ENCODE measurements around the gene LKAAEAR1.
A peak's percentile ranks its signal among the peaks of the same experiment; 100 is the strongest.

LKAAEAR1 gene

DNA sequence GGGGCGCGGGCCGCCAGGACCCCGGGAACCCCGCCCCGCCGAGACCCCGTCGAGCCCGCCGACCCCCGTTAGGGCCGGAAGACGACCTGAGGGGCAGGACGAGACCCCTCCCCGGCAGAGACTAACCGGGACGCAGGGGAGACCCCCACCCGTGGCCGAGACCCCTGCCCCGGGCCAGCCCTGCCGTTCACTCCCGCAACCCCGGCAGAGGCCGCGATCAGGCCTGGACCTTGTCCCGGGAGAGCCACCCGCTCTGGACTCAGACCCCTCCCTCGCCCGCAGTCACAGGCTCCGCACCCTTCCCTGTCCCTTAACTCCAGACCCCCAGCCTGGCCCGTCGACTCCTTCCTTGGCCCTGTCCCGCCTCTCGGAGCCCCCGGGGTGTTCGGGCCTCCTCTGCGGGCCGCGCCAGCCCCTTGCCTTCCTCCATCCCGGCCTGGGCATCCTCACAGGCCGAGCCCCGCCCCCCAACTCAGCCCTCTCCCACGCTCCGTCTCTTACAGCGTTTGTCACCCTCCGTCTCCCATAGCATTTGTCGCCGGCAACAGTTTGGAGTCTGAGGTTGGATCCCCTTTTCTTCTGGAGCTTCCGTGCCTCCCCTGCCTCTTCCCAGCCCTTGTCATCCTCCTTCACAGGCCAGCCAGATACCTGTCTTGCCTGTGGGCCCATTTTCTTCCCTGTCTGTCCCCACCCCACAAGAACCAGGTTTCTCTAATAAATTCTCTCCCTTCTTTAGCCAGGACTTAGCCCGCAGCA is 20.6 kb downstream of the LKAAEAR1 start:
- DNase-seq, result no peak

DNA sequence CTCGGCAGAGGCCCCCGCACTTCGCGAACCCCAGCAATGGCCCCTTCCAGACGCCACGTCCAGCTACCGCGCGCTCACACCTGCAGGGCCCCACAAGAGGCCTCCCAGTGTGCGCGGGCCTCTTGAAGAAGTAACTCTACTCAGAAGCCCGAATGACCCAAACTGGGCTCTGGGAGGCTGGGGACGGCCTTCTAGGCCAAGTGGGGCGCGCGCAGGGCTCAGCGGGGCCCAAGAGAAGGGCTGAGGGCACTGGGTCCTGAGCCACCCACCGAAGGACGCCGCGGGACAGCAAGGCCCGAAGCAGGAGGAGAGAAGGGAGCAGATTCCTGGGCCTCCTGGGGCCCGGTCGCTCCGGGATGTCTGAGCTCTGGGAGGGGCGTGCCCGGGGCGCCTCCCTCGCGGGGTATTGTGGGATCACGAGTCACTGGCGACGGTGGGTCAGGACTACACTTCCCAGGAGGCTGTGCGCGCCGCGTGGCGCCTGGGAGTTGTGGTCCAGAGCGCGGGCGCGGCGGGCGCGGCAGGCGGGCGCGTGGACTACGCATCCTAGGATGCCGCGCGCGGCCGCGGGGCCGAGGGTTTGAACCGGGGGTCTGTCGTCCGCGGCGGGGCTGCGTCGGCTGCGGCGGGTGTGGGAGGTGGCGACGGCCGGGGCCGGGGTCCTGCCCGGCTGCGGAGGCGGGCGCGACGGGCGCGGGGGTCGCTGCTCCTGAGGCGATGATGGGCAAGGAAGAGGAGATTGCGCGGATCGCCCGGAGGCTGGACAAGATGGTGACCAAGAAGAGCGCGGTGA is 21.4 kb downstream of the LKAAEAR1 start, which contains the start of gene TCEA2:
Gene TCEA2, plus strand, starts transcription at position 603 of the 793 bp plus-strand sequence. Its CDS starts 115 bp downstream, at position 718.
- DNase-seq, result peak; percentile 94 to 98

DNA sequence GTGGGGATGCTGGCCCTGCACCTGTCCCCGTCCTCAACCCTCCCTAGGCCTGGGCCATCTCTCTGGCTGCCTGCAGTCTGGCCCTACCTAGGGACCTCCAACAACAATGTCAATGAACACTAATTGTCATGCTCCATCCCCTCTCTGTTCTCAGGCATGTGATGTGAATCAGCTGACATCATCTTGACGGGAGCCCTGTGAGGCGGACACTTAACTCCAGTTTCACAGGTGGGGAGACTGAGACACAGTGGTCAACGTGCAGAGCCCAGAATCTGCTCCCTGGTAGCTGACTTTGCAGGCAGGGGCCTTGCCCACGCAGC is 22.0 kb downstream of the LKAAEAR1 start:
- DNase-seq, result no peak

DNA sequence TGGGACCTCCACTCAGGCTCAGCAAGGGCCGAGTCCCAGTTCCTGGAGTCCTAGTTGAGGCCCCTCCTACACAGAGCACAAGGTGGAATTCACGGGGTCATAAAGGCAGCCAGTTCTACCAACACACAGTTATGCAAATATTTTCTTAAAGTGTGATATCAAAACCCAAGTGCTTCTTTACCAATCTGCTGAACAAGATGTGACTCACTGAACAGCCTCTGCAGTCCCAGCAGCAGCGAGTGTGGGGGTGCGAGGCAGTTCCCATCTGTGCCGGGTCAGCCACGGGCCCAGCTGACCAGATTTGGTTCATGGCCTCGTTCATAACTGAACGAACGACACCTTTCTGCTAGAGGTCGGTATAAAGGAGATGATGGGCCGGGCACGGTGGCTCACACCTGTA is 25.7 kb downstream of the LKAAEAR1 start:
- DNase-seq, result no peak

DNA sequence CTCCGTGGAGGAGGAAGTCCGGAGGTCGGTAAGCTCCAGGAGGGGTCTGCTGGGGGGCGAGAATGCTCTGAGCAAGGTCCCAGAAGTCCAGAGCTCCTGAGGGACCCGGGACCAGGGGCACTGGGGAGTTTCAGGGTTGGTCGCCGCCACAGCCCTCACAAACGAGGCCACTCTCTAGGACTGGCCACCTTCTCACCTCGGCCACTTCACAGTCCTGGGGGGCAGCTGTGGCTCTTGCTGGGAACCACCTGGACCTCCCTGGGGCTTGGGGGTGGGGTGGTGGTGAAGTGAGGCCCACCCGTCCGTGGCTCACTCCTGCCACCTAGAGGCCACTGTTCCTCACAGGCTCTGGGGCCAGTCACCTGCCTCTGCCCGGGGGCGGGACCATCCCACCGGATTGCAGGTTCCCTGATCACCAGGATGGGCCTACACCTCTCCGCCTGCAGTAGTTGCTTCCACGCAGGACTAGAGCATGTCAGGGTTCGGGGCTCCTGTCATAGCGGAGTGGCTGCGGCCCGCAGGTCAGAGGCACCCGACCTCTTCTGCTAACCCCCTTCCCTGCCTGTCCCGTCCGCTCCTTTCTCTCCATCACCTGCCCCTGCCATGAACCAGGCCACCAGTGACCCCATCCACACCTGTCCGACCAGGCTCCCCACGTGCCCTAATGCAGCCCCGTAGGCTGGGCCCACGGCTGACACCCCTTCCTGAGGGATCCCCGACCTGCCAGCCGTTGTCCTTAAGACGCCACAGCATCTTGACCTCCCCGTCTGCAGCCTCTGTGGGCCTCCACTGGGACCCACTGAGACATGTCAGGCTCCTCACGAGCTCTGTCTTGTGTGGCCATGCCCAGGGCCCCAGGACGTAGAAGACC is 26.3 kb downstream of the LKAAEAR1 start:
- DNase-seq, result peak; percentile 53 to 60

DNA sequence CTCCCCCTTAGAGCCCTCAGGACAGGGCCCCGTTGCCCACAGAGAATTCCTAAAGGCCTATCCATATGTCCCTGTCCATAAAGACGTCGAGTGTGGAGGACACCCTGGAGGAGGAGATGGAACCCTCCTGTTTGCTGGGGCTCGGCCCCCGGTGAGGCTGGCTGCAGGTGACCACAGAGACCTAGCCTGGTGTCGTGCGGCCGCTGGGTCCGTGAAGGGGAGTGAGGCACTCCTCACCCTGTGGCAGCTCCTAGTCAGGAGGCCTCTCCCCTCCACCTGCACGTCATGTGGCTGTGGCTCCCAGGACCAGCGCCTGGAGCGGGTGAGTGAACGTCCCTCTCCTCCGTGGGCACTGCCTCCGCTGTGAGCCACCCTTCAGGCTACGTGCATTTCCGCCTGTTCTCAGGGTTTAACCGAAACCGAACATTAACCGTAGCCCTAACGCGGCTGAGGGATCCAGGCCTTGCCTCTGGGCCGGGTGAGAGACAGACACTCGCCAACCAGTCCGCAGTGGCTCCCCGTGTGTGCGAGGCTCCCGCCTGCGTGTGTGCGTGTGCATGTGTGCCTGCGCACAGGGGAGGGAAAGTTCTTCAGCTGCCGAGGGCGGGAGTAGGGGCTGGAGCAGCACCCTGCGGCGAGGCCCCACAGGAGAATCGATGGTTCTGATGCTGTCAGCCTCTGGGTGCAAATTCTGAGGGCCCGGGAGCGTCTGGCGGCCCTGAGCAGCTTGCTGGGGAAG is 27.1 kb downstream of the LKAAEAR1 start:
- no peak for DNase-seq

DNA sequence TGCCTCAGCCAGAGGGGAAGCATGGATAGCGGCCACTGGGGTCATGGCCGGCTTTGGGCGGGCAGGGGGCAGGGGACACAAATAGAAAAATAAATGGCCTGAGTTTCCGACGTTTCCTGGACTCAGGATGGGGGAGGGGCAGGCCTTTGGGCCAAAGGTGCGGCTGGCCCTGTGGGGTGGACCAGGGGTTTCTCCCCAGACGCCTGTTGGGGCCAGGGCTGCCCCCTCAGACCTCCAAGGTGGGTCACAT is 27.6 kb downstream of the LKAAEAR1 start:
- no peak for DNase-seq

DNA sequence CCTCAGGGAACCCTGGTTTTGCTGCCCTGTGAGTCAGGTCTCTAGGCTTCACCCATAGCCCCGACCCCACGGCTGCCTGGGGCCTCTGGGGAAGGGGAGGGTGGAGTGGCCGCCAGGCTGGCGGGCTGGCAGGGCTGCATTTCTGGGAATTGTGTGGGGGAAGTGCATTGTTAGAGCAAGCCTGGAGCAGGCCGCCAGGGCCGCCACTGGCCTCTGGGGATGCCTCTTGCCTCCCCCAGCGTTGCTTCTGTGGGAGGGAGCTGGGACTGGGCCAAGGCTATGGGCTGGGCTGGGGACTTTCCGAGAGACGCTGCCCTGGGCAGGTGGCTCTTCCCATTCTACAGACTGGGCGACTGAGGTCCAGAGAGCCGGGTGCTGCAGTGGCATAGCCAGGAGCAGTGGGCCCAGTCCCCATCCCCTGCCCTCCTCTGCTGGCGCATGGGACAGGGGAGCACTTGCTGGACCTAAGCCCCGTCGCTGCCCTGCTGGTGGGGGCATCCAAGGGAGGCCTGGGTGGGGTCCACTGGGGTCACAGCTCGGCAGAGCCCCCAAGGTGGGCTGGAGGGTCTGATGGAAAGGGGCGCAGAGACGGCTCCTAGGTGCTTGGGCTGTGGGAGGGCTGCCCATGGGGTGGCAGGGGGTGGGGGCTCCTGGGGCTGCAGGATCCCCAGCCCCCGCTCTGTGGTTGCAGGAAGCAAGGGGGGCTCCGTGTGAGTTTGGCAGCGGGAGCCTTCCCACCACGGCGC is 28.1 kb downstream of the LKAAEAR1 start:
- no peak for DNase-seq

DNA sequence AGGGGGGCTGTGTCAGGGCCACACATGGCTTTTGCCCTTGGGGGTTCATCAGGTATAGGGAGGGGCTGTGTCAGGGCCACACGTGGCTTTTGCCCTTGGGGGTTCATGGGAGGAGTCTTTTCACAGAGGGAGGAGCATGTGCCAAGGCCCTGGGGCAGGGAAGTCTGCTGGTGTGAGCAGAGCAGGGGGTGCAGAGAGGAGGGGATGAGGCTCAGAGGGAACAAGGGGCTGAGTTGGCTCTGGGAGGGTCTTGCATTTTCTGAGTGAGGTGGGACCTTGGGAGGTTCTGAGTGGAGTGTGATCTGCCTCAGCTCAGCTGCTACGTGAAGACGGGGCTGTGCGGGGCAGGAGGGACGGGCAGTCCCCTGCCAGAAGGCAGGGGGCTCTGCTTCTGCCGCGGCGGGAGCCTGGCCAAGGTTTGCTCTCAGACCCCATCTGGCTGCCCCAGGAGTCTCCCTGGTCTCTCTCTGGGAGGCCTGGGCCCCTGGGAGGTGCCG is 28.8 kb downstream of the LKAAEAR1 start:
- no peak for DNase-seq

DNA sequence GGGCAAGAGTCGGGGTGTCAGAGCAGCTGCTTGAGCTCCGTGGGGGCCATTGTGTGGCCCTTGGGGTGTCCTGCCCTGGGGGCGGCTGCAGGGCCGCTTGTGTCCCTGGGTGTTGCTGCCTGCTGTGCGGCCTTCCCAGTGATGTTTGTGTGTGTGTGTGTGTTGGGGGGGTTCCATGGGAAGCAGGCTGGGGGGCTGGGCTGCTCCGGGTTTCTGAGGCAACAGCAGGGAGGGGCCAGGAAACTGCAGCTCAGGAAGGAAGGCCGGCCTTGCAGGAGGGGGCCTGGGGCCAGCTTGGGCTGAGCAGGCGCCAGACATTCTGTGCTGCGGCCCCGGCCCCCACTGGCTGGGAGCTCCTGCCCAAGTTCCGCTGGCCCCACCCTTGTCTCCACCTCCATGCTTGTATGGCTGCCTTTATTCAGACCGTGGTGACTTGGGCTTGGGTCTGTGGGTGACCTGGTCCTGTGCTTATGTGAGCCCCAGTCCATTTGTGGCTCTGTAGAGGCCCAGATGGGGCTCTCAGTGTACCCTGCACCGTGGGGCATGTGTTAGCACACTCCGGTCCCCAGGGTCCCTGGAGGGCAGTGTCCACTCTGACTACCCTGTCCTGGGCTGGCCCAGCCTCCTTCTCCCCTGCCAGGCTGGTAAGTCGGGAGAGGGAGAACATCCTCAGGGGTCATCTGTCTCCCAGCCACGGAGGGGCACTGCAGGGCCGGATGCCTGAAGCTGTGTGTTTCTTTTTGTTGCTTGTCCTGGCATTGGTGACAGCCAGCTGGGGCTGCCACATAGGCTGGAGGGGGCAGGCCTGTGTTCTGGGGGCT is 30.1 kb downstream of the LKAAEAR1 start:
- no peak for DNase-seq

DNA sequence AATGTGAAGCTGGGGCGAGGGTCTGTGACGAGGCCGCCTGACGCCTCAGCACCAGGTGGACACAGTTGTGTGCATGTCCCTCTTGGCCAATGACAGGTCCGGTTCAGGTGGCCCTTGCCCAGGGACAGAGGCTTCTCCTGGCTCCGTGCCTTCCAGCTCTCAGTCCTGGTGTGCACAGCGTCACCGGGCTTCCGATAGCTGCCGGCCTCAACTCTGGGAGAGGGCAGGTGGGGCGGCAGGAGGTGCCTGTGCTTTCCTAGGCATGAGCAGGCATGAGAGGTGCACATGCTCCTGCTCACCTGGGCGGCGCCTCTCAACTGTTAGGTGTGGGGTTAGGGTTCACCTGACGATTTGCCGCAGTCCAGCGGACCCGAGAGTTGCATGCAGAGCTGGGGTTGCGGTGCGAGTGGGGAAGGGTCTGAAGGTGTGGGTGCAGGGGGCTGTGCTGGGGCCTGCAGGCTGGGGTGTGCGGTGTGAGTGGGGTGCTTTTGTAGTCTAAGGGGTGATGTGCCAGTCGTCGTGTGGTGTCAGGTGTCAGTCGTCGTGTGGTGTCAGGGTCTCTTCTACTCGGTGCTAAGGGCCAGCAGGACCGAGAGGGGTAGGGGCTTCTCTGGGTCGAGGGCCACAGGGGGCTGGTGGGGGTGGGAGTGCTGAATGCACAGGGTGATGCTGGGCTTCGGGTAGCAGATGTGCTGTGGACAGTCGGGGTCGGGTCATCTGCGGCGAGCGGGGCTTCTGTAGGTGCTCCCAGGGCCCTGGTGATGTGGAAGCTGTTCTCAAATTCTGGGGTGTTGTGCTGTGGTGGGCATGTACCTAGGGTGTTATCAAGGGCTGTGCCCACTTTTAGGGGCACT is 31.0 kb downstream of the LKAAEAR1 start:
- DNase-seq, result no peak

DNA sequence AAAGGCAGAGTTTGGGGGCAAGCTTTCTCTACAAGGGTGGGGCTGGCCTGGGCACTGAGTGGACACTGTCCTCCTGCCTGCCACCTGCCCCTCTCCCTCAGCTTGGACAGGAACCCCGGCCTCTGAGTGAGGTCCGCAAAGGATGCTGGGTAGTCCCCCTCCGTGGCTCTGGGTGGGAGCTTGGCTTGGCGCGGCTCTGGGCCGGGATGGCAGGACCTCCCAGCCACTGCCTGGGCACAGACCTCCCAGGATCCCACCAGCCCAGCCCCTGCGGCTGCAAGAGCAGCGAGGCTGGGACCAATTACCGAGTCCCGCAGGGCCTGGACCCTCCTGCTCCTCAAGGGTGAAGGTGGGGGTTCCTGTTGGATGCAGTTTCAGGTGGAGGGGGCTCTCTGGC is 31.9 kb downstream of the LKAAEAR1 start:
- no peak for DNase-seq

DNA sequence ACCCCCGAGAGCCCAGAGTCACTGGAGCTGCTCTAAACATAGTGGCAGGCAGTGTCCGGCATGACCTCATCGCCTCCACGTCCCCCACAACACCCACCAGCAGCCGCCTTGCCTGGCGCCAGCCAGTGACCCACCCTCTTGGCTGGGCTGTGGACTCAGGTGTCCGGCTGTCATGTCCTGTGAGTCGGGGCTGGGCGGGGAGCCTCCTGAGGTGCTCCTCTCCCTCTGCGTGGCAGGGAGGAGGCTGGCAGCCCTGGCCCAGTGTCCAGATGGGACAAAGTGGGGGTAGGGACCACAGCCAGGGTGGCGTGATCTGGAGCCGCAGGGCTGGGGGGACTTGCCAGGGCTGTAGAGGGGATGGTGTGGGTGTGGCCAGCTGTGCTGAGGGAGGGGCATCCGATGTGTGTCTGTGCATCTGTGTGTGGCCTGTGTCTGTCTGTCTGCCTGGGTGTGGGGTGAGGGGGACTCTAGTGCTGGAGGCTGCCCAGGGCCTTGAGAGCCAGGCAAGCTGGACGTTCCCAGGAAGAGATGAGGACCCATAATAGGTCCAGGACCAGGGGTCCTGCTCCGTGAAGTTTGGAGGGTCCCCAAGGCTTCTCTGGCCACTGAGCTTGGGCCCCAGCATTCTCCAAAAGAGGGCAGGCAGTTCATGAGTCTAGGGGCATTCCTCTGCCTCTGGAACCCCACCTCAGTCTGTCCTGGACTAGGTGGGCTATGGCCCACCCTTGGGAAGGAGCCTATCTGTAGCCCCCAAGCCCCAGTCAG is 32.5 kb downstream of the LKAAEAR1 start:
- no peak for DNase-seq

DNA sequence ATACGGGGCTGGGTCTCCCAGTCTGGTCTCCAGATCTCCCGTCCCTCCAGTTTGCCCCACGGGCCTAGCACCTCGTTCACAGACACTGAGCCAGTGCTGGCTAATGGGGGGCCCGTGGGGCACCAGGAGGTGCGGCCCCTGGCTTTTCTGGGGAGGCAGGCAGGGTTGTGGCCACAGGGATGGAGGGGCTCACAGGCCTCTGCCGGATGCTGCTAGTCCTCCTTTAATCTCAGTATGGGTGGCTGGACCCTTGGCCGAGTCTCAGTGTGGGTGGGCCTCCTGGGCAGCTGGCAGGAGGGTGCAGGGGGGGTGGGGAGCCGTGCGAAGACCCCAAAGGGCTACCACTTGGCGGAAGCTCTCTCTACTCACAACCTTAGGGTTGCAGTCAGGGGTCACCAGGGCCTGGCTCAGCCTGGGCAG is 33.2 kb downstream of the LKAAEAR1 start:
- DNase-seq, result no peak

DNA sequence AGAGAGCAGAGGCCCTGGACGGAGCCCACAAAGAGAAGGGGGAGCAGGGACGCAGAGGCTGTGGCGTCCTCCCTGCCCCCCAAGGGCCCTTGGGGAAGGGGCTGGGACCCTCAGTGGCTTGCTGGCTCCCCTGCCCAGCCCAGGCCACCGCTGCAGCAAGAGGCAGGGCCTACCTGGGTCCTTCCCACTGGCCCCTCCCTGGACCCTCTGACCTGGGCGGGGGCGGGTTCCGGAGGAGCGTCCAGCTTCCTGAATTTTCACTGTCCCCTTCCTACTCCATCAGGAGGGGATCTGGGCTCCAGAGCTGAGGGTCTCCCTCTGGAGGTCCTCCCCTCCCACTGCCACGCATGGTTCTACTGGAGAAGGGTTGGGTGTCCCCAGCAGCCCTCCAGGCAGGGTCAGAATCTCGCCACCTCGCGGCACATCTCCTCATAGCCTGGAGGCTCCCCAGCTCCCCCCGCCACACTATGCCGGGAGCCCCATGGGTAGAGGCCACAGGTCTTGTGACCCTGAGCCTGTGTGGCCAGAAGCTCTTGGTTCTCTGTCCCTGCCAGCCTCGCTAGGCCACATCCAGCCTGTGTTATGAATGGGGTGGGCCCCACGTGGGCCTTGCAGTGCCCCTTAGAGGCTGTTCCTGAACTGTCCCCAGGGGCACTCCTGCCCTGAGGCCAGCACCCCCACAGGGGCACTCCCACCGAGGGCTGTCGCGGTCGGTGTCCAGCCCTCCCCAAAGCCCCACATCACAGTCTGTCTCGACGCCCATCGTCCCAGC is 33.8 kb downstream of the LKAAEAR1 start:
- DNase-seq, result no peak

DNA sequence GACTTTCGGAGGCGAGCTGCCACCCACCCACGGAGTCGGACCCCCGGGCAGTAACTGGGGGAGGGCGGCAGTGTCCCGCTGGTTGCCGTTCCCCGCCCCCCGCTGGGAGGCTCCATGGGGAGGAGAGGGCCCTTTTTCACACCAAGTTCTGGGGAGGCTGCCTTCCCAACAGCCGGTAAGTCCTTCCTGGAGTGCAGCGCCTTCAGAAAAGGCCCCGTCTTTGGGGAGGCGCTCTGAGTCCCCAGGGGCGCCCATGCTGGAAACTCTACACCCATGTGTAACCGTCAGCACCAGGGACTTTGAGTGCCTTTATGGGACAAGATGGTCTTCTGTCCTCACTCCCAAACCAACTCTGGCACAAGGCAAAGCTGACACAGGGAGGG is 34.3 kb downstream of the LKAAEAR1 start:
- no peak for DNase-seq

DNA sequence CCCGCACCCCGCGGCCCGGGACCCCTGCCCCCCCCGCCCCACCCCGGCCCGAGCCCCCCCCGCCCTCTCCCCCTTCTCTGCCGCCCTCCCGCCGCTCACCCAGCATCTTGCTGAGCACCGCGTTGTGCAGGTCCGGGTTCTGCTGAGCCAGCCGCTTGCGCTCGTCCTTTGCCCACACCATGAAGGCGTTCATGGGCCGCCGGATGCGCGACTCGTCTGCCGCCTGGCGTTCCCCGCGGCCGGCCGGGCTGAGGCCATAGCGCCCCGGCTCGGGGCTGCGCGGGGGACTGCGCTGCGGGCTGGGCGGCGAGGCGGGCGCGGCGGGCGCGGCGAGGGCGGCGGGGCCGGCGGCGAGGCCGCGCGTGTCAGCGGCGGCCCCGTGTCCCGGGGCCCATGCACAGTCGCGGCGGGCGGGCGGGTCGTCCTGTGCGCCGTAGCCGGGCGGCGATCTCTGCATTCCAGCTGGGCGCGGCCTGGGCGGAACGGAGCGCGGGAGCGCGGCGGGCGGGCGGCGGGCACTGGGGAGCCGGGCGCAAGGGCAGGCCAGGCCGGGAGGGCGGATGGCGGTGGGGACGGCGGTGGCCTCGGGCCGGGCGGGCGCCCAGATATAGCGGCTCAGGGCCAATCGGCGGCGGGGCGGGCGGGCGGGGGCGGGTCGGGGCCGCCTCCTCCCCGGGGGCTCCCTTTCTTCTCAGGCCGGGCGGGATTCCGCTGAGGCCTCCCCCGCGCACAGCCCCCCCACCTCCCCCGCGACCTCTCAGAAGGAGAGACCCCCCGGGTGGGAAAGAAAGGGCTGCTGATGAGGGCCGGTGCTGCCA is 34.9 kb downstream of the LKAAEAR1 start, which contains the start of gene SOX18:
Gene SOX18, minus strand, starts transcription at position 580 of the 818 bp plus-strand sequence. Its CDS starts 123 bp downstream, at position 457.
- DNase-seq, result peak in 1 of 2 experiments; percentile 48
